SU-DHL-6 (cell line): Measurements from ENCODE around the gene NIPA2.

Experiments
- H2AFZ ChIP-seq: fragments of 200-600 bp; sonication (generic); 2 replicates; pipeline ENCODE4 v1.6.1; 2014; ENCODE audit warnings: low read depth, mild to moderate bottlenecking, moderate library complexity, mixed read lengths, antibody characterized with exemption, low read length; ENCODE audit not compliant: severe bottlenecking
- H3F3A ChIP-seq: fragments of 200-600 bp; shearing (Covaris generic); 2 replicates; pipeline ENCODE4 v1.6.0; 2016; ENCODE audit warnings: antibody characterized with exemption, mild to moderate bottlenecking; ENCODE audit not compliant: insufficient read depth
- H3K27ac ChIP-seq: fragments of 200-600 bp; sonication (generic); 2 replicates; pipeline ENCODE4 v1.5.1; 2016; ENCODE audit warnings: low read depth, mild to moderate bottlenecking, low read length, moderate library complexity, mixed read lengths
- H3K27me3 ChIP-seq: fragments of 200-600 bp; sonication (generic), shearing (Covaris generic); 2 replicates; pipeline ENCODE4 v1.6.0; 2014; ENCODE audit warnings: mild to moderate bottlenecking, low read length
- H3K36me3 ChIP-seq: fragments of 200-600 bp; sonication (generic); 2 replicates; pipeline ENCODE4 v1.6.1; 2014; ENCODE audit warnings: mild to moderate bottlenecking, low read length, mixed read lengths
- H3K4me2 ChIP-seq: fragments of 300-600, 200-600 bp; shearing (Covaris generic), sonication (generic); 2 replicates; pipeline ENCODE4 v1.6.0; 2014; ENCODE audit warnings: low read length, low read depth, mild to moderate bottlenecking; ENCODE audit not compliant: poor library complexity, severe bottlenecking
- H3K4me3 ChIP-seq: fragments of 200-600 bp; sonication (generic); 2 replicates; pipeline ENCODE4 v1.5.1; 2014; ENCODE audit warnings: antibody characterized with exemption, low read length, mild to moderate bottlenecking, mixed read lengths; ENCODE audit not compliant: insufficient read depth, poor library complexity, severe bottlenecking
- H3K79me2 ChIP-seq: fragments of 200-600 bp; sonication (generic); 2 replicates; pipeline ENCODE4 v1.6.1; 2014; ENCODE audit warnings: mild to moderate bottlenecking, low read length, moderate library complexity; ENCODE audit not compliant: insufficient read depth
- H3K9ac ChIP-seq: fragments of 200-600 bp; sonication (generic); 2 replicates; pipeline ENCODE4 v1.7.0; 2014; ENCODE audit warnings: mild to moderate bottlenecking, low read length
- H3K9me2 ChIP-seq: fragments of 200-600 bp; sonication (generic); replicated peaks from 2 replicates; pipeline ENCODE4 v1.6.1; 2014; ENCODE audit warnings: low read length; ENCODE audit not compliant: insufficient read depth
- H3K9me3 ChIP-seq: fragments of 200-600 bp; sonication (generic); 2 replicates; pipeline ENCODE4 v1.6.1; 2014; ENCODE audit warnings: low read length, mixed read lengths; ENCODE audit not compliant: insufficient read depth
- H4K20me1 ChIP-seq: fragments of 200-600 bp; sonication (generic); 2 replicates; pipeline ENCODE4 v1.6.1; 2014; ENCODE audit warnings: low read depth, mild to moderate bottlenecking, antibody characterized with exemption, low read length, moderate library complexity, mixed read lengths
- CTCF ChIP-seq: fragments of 200-600 bp; sonication (generic); IDR thresholded peaks from one replicate; pipeline ENCODE4 v1.5.1; 2017; ENCODE audit warnings: antibody characterized with exemption, mild to moderate bottlenecking, low read length, moderate library complexity; ENCODE audit not compliant: insufficient read depth, poor library complexity, severe bottlenecking
- EZH2phosphoT487 ChIP-seq: fragments of 200-600 bp; sonication (generic), shearing (Covaris generic); conservative IDR thresholded peaks from 2 replicates; pipeline ENCODE4 v1.6.1; 2018; ENCODE audit warnings: mild to moderate bottlenecking, antibody characterized with exemption, low read length, moderate library complexity, mixed read lengths

Gene NIPA2

GRCh38 chr15:22902578-22902977, 64.1 kb downstream of the NIPA2 start:
- Histone ChIP-seq H3K27ac (no peak overlapping the region), H2AFZ (no peak overlapping the region), H3K27me3 (no peaks in the 10 kb centered on the region), H3K36me3 (no peaks in the 10 kb centered on the region), H3K9ac (no peak overlapping the region), H3K4me2 (no peak overlapping the region), H4K20me1 (no peaks in the 10 kb centered on the region), H3K79me2 (no peaks in the 10 kb centered on the region), H3F3A (no peaks in the 10 kb centered on the region), H3K9me3 (no peaks in the 10 kb centered on the region), H3K4me3 (no peak overlapping the region), H3K9me2 (no peaks in the 10 kb centered on the region)
- TF ChIP-seq EZH2phosphoT487 (no peak), CTCF (no peak)

- H3K9me3 ChIP-seq, result no peaks in the 10 kb centered on the region
- H3K9ac ChIP-seq, result no peak overlapping the region
- no peak overlapping the region for H2AFZ ChIP-seq
- TF ChIP-seq EZH2phosphoT487 (no peak), CTCF (no peak)
- H3K36me3 ChIP-seq, result no peaks in the 10 kb centered on the region
- H3K27me3 ChIP-seq, result no peaks in the 10 kb centered on the region
- H3K79me2 ChIP-seq, result no peaks in the 10 kb centered on the region
- H3K9me2 ChIP-seq, result no peaks in the 10 kb centered on the region
- H3K4me2 ChIP-seq, result no peak overlapping the region
- H4K20me1 ChIP-seq, result no peaks in the 10 kb centered on the region
- no peak overlapping the region for H3K27ac ChIP-seq
- no peaks in the 10 kb centered on the region for H3F3A ChIP-seq
- H3K4me3 ChIP-seq, result no peak overlapping the region
These were observed 64.5 kb downstream of the NIPA2 start for GRCh38 chr15:22902981-22903380.

DNA sequence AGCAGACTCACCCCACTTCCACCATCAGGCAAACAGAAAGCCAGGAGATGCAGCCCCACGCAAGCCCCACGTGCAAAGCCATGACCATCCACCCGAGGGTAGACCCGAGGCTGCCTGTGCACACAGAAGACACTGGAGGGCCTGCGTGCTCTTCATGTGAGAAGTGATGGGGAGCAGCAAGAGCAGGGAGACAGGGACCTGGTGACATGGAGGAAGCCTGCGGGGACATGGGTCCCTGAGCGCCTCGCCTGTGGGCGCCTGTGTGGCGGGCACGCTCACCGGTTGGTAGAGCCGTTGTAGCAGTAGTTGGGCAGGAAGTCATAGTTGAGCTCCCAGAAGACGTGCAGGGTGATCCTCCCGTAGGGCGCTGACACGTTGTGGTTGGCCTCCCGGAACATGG, 65.0 kb downstream of the NIPA2 start:
- Histone ChIP-seq H3F3A (no peaks in the 10 kb centered on the region), H3K9me2 (no peaks in the 10 kb centered on the region), H4K20me1 (no peaks in the 10 kb centered on the region), H3K4me3 (no peak overlapping the region), H2AFZ (no peak overlapping the region), H3K27me3 (no peaks in the 10 kb centered on the region), H3K9me3 (no peaks in the 10 kb centered on the region), H3K79me2 (no peaks in the 10 kb centered on the region), H3K27ac (no peak overlapping the region), H3K4me2 (no peak overlapping the region), H3K36me3 (no peaks in the 10 kb centered on the region), H3K9ac (no peak overlapping the region)
- TF ChIP-seq EZH2phosphoT487 (no peak), CTCF (no peak)
